ENCODE data around the gene PLEKHM2.

- TF ChIP-seq CTCF (conservative IDR thresholded peaks at IDR 0.05; ENCODE audit: low read depth, low read length) (no peak), EZH2 (IDR thresholded peaks at IDR 0.05; ENCODE audit: borderline replicate concordance, low read depth, low read length, poor library complexity, severe bottlenecking) (no peak)
These were observed 64.1 kb downstream of the PLEKHM2 start for GRCh38 chr1:15748264-15748663.

All from A673 (cell line).